GM08714 (cell line): ENCODE measurements around the gene NUP133.
"Not testable (repeated sequence)": the region's sequence is repeated elsewhere in the genome, so short reads cannot be mapped to it uniquely, and the experiment has no call there.

Experiments
- H3K4me3 ChIP-seq: fragments of 200-500 bp; sonication (Bioruptor generic); 2 replicates; pipeline ENCODE4 v1.5.1; 2014; ENCODE audit warnings: mild to moderate bottlenecking, low read length, inconsistent platforms
- ZNF274 ChIP-seq: IDR thresholded peaks from 2 replicates; pipeline ENCODE4 v1.6.1; 2012; ENCODE audit warnings: mild to moderate bottlenecking, low read depth, low read length

NUP133 gene

GRCh38 chr1:229531326-229531725, 23.2 kb upstream of the NUP133 start:
- no peak for TF ChIP-seq ZNF274

DNA sequence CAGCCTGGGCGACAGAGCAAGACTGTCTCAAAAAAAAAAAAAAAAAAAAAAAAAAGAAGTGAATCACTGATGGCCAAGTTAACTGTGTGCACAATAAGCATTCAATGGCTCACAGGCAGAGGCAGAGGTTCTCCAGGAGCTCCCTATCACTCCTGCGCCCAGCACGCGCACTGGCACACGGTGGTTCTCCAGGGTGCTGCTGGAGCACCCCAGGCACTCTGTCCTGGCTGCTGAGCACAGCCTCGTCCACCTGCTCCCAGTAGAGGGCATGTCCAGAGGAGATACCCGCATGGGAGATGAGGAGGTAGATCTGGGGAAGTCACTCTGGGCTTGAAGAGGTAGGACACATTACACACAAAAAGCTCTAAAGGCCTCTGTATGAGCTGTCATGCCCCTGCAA, 21.5 kb upstream of the NUP133 start:
- TF ChIP-seq ZNF274, result no peak

More at GRCh38 chr1:229531326-229531725, 23.2 kb upstream of the NUP133 start:
- H3K4me3 ChIP-seq, result no peak overlapping the region

GRCh38 chr1:229526695-229527094, 18.6 kb upstream of the NUP133 start:
- H3K4me3 ChIP-seq, result no peak overlapping the region
- TF ChIP-seq ZNF274, result no peak

More for the DNA sequence above, 21.5 kb upstream of the NUP133 start:
- no peak overlapping the region for H3K4me3 ChIP-seq

DNA sequence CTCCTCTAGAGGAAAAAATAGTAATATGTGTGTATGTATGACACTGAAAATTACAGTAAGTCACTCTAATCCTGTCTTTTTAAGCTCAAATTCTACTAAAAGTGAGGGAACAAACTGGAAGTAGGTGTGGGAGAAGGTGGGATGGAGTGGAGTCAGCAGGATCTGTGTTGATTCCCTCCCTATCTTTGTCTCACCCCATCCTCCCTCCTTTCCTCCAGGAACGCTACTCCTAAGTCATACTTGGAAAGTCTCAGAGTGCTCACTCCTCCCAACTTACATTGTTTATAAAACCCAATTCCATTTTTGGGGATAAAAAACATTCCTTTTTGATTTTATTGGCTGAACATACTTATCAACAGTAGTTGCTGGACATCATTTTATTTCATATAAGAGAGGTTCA, 14.9 kb upstream of the NUP133 start:
- TF ChIP-seq ZNF274, result no peak

DNA sequence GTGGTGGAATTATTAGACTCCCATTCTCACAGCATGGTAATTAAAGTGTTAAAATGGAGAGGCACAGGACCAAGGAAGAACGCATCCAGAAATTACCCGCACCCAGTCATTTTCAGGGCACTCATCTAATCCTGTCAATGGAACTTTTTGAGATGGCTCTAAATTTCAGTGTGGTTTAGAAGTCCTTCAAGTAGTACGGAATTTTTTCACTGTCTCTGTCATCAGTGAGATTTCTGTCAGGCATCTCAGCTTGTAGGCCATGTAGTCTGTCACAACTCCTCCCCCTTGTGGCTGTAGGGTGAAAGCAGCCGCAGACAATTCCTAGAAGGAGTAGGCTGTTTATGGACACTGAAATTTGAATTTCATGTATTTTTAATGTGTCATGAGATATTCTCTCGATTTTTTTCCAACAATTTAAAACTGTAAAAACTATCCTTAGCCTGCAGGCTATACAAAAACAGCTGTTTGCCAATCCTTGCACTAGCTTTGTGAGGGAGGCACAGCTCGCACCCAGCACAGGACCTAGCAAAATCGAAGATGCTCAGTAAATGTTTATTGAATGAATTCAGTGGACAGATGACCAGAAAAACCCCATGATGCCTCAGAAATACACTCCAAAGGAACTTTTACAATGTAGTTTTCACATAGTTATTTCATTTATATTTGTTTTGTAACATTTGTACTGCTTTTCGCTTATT, 6.6 kb upstream of the NUP133 start:
- H3K4me3 ChIP-seq, result no peak overlapping the region
- no peak for TF ChIP-seq ZNF274

More for the DNA sequence above, 14.9 kb upstream of the NUP133 start:
- H3K4me3 ChIP-seq, result no peak overlapping the region

GRCh38 chr1:229511625-229512024, 3.5 kb upstream of the NUP133 start:
- not testable (repeated sequence) for H3K4me3 ChIP-seq

DNA sequence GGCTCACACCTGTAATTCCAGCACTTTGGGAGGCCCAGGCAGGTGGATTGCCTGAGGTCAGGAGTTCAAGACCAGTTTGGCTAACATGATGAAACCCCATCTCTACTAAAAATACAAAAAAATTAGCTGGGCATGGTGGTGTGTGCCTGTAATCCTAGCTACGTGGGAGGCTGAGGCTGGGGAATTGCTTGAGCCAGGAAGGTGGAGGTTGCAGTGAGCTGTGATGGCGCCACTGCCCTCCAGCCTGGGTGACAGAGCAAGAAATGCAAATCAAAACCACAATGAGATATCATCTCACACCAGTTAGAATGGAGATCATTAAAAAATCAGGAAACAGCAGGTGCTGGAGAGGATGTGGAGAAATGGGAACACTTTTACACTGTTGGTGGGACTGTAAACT, 3.1 kb upstream of the NUP133 start:
- not testable (repeated sequence) for H3K4me3 ChIP-seq

DNA sequence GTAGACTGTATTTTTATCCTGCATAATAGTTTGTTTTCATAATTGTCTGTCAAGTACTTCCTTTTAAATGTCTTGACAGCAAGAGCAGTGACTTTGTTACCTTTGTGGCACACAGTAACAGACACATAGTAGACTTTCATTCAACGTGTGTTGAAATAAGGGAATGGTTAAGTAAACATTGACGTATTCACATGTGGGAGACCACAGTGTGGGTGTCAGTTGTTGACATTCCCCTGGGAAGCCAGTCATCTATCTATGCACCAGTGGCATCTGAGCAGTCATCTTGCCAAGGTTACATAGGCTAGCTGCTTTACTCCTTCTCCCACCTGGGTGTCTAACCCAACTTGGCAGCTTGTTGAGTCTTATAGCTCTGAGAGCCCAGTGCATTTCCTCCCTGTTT, 1.4 kb upstream of the NUP133 start:
- H3K4me3 ChIP-seq, result no peak overlapping the region

DNA sequence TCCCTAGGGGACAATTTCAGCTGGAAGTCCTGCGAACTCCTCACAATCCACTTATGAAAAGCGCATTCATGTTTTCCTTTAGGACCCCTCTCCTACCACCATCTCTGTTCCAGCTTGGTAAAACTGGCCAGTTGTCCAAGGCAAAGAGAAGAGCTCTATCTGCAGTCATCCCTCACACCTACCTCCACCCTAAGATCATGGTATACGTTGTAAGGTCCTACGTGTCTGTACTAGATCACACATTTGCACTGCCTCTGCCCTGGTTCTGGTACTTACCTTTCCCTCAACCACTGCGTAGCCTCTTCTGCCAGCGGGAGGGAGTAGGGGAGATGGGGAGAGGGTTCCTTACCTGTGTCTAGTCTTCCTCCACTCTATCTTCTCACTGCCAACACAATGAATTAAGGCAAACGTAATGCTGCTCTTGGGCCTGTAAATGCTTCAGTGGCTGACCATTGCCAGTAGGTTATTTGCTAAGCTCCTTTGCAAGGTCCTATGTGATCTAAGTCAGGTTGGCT, 739 bp upstream of the NUP133 start:
- H3K4me3 ChIP-seq, result peak overlapping the region; percentile 85
- no peak for TF ChIP-seq ZNF274

More for the DNA sequence above, 1.4 kb upstream of the NUP133 start:
- no peak for TF ChIP-seq ZNF274

GRCh38 chr1:229507502-229507901, 639 bp downstream of the NUP133 start:
- TF ChIP-seq ZNF274, result no peak
- H3K4me3 ChIP-seq, result peak overlapping the region; percentile 85

GRCh38 chr1:229506633-229507032, 1.5 kb downstream of the NUP133 start:
- H3K4me3 ChIP-seq, result peak overlapping the region; percentile 85; the same call in 1 of the 2 replicates
- no peak for TF ChIP-seq ZNF274

DNA sequence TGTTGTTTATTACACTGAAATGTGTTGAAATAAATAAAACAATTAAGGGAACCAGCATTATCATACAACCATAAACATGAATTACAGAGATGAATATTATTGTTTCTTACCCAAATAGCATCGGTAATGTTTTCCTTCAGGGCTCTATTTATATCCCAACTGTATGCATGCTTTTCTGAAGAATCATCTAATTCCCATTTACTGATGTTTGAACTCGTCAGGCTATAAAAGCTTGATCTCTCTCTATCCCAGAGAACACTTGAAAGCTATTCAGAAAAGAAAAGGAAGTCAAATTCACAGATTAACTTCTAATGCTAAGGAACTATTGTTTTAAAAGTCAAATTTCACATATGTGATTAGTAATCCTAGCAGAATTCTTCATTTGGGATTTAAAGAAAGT, 12.4 kb downstream of the NUP133 start:
- TF ChIP-seq ZNF274, result no peak
- H3K4me3 ChIP-seq, result no peak overlapping the region

GRCh38 chr1:229487181-229487580, 21.0 kb downstream of the NUP133 start:
- TF ChIP-seq ZNF274, result no peak

DNA sequence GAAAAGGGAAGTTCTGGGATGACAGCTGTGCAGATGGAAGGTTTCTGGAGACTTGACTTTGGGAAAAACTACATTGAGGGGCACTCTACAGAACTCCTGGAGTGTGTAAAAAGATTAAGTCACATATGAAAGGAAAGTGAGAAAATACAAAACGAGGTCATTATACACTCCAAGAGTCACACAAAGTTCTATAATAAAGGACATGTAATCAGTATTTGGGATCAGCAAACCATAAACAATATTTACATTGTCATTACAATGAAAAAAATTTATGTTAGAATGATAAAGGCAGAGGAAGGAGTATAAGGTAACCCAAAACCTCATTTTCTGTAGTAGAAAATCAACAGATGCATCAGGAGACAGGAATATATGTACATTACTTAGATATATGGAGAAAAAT, 22.8 kb downstream of the NUP133 start:
- no peak for TF ChIP-seq ZNF274
- H3K4me3 ChIP-seq, result no peak overlapping the region

More at GRCh38 chr1:229487181-229487580, 21.0 kb downstream of the NUP133 start:
- no peak overlapping the region for H3K4me3 ChIP-seq

DNA sequence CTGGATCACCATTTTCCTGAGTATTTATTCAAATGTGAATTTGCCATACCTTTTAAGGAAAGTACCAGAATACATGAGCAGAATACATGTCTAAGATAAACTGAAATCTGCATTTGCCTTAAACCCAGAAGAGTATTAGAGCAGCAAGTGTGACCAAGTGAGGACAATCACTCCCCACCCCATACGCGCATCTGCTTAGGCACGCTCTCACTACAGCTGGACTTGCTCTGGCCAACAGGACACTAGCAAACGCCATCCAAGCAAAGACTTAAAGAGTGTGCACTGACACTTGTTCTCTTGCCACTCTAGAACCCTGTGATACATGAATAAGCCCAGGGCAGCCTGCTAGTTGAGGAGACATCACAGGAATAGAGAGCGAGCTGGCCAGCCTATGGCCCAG, 25.6 kb downstream of the NUP133 start:
- H3K4me3 ChIP-seq, result no peak overlapping the region
- no peak for TF ChIP-seq ZNF274

GRCh38 chr1:229480495-229480894, 27.6 kb downstream of the NUP133 start:
- TF ChIP-seq ZNF274, result no peak
- no peak overlapping the region for H3K4me3 ChIP-seq
